RPMI8226 (cell line): ENCODE measurements around the gene C2orf76.

Experiments
- DNase-seq: peaks from one replicate; pipeline ENCODE4 v3.0.0-alpha.2; 2015

C2orf76 gene

DNA sequence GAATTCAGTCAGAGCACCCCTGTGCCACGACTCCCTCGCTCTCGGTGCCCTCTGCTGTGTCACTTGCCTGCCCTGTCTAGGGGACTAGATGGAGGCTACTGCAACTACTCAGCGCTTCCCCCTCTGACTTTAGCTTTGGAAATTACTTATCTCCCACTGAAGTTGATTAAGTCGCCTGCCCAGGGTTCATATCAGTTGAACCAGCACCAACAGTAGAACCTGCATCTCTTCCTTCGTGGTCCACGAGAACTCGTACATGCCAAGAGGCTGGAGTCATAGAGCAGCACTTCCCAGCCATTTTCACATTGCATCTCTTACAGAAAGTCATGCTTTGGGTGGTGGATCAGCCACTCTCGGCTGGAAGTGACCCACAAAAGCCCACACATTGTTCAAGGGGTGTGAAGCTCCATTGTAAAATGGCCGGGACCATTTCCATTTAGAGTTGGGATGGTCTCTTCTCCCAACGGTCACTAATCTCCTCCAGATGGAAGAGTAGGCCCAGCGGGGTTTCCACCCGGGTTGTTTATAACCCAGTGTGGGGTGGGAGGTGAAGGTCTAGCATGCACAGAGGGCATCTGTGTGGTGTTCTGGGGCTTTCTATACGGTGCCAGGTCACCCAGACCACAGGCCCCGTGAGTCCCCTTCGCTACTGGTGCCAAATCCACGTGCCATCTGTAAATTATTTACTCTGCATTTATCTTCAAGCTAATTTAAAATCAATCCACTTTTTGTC lies 105.0 kb downstream of the C2orf76 start:
- DNase-seq: no peak

DNA sequence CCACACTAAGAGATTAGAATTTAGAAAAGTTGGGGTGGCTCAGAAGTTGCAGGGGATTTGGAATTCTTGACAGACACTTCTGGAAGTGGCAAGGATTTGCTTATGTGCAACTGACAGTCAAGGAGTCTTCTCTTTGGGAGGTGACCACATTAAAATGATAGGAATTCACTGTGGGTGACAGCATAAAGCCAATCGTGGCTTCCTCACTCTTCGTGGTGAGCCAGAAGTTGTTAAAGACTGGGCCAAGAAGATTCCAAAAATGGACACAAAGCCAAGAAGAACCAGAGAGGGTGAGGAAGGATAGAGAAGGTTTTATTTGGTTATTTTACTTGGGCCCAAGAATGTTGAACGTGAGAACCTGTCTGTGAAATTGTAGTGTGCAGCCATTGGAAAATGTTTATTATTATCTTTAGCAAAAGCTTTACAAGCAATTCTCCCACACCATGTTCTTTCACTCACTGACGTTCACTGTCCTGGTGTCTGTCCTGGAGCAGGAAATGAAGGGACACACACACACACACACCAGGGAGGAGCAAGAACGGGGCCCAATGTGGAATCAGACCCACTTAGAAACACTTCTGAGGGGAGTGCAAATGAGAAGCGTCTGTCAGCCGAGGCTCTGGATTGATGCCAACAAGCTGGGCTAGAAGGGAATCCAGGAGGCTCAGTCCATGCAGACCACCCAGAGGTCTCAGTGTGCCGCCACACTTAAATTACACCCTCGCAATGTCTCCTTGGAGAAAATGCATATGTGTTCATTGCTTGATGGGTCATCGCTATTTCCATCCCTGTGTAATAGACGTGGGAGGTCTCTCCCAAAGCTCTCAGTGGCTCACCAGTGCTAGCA lies 105.8 kb downstream of the C2orf76 start:
- no peak for DNase-seq

- no peak for DNase-seq
Measured at GRCh38 chr2:119259296-119259860, 107.3 kb downstream of the C2orf76 start.

GRCh38 chr2:119257198-119257597 lies 109.4 kb downstream of the C2orf76 start:
- DNase-seq: no peak

DNA sequence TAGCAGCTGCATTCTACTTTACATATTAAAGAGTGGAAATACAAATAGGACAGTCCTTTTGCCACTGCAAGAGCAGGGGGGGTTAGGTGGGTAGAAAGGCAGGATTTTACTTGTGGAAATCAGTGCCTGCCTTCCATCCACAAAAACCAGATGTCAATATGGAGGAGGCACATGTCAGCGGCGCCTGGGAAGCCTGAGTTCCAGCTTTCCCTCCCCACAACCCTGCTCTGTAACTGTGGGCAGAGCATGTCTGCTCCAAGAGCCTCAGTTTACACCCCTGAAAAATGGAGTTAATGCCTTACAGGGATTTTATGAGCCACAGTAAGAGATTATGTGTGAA lies 110.1 kb downstream of the C2orf76 start:
- no peak for DNase-seq

DNA sequence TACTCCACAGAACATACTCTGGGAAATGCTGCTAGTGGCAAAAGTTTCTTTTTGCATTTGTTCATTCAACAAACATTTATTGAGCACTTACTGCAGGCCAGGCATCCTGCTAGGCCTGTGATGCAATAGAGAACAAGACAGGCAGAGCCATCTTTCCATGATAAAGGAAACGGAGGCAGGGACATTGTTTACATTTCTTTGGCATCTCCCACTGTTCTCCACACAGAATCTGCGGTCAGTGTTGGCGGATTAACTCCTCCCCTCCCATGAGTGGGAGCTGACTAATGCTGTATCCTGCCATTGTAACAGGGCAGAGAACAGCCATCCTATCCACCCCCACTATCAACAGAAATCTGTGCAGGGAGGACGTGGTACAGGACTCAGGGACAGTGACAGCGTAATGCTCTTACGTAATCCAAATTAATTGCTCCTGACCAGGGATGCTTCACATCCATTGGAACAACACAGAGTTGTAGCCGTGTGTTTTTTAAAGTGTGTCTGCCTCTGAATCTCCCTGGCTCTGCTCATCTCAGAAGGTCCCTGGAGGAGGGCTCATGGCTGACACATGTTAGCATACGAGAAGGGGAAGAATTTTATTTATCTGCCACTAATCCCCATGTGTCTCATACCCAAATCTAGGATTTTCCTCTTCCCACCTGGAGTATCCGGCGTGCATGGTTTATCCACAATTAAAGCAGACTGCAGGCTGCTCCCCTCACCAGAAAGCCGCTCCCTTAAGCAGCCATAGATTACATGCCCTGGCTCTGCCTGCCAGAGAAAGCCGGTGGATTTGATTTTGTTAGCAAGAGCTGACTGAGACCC lies 110.7 kb downstream of the C2orf76 start:
- DNase-seq: no peak

- DNase-seq: no peak
Measured at GRCh38 chr2:119254601-119255080, 112.0 kb downstream of the C2orf76 start.

GRCh38 chr2:119253760-119254600 lies 112.7 kb downstream of the C2orf76 start:
- no peak for DNase-seq

DNA sequence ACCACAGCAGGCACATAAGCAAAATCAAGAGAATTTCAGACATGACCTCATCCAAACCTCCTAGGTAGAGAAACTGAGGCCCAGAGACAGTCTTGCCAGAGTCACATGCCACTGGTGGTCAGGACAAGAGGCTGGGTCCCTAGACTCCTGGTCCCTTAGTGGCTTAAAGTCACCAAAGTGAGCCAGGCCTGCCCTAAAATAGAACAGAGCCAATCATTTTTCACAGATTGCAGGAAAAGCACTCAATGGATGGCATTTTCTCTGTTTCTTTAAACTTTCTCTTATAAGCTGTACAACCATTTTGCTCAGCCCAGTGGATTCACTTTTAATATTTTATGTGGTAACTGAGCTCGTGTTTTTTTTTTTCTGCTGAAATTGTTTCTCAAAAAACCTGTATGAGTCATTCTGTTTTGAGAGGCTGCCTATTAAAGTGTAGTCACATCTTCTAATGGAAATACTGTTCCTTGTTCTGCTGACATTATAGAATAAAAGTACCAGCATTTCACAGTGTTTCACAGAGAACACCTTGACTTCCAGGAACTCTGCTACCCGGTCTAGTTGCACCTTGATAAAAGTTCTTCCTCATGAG lies 113.4 kb downstream of the C2orf76 start:
- no peak for DNase-seq
